NCI-H82 treated with DMSO at 0.1 percent for 48 hours (cell line): ENCODE data around the gene CELA3B.
"Not testable (repeated sequence)": the region's sequence is repeated elsewhere in the genome, so short reads cannot be mapped to it uniquely, and the experiment has no call there.

Experiments used
- DNase-seq: peaks from one replicate; lab custom pipeline; 2025; ENCODE audit not compliant: unreplicated experiment; lab: John Stamatoyannopoulos, UW

The CELA3B gene

DNA sequence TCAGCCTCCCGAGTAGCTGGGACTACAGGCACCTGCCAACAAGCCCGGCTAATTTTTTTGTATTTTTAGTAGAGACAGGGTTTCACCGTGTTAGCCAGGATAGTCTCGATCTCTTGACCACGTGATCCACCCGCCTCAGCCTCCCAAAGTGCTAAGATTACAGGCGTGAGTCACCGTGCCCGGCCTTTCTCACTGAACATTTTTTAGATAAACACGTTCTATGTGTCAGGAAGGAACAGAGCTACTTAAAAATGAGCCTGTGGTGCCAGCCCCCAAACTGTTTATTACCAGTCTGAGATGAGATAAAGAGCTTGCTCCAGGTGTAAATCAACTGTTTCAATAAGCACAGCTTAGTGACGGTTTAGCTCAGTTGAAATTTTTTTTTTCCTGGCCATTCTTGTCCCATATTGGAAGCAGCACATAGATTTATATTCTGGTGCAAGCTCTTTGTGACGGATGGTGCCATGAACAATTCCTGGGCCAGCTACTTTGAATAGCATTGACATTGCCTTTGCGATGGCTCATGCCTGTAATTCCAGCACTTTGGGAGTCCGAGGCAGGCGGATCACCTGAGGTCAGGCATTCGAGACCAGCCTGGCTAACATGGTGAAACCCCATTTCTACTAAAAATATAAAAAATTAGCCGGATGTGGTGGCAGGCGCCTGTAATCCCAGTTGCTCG lies 33.7 kb upstream of the CELA3B start:
- DNase-seq = not testable (repeated sequence)

DNA sequence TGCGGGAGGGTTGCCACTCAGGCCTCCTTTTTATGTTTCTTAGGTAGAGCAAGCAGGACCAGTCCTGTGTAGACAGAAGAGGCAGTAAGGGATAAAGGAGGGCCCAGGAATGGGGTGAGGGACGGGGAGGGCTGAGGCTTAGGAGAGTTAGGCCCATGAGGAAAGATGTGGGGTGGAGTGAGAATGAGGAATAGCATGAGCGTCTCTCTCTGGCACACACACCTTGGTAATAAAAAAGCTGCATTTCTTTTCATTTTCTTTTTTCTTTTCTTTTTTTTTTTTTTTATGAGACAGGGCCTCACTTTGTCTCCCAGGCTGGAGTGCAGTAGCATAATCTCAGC lies 32.1 kb upstream of the CELA3B start:
- no peak for DNase-seq

DNA sequence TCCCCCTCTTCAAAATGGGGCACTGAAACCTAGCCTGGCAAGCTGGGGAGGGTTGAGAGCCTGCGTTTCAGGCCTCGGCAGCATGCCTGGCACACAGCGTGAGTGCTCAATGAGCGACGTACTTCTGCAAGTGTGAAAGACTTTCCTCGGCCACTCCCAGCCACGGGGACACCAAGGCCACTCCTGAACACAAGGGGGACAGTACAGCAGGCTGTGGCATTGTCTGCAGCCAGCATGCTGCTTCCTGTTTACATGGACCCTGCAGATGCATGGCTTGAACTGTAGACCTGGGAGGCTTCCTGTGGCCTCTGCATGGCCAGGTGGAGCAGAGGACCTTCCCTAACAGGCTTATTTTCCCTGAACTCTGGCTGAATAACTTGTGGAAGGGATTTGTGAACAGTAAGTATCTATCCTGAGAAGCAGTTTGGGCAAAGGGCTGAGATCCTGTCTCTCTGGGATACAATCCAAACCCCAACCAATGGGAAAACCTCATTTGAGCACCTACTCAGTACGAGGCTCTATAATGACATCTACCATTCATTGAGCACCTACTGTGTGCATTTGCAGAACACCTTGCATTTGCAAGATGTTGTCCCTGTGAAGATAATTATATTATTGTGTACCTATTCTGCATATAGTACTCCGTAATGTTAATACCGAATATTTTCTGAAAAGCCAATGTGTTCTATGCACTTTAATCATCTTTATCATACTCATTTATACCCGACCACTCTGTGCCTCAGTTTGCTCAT lies 29.8 kb upstream of the CELA3B start:
- no peak for DNase-seq

DNA sequence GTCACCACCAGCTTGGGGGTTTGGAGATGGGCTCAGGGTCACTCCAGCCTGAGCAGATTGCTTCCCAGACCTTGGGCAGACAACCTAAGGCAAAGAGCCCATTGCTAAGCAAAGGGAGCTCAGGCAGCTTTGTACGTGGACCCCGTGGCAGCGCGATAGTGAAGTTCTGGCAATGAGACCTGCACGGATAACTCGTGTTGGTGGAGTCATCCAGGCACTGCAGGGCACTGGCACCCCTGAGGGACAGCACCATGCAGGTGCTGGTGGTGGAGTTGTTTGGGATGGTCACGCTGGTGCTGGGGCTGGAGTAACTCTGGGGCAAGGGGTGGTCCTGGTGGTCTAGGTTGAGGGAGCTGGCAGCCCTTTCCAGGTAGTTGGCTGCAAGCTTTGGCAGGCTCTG lies 26.1 kb upstream of the CELA3B start:
- DNase-seq = no peak

DNA sequence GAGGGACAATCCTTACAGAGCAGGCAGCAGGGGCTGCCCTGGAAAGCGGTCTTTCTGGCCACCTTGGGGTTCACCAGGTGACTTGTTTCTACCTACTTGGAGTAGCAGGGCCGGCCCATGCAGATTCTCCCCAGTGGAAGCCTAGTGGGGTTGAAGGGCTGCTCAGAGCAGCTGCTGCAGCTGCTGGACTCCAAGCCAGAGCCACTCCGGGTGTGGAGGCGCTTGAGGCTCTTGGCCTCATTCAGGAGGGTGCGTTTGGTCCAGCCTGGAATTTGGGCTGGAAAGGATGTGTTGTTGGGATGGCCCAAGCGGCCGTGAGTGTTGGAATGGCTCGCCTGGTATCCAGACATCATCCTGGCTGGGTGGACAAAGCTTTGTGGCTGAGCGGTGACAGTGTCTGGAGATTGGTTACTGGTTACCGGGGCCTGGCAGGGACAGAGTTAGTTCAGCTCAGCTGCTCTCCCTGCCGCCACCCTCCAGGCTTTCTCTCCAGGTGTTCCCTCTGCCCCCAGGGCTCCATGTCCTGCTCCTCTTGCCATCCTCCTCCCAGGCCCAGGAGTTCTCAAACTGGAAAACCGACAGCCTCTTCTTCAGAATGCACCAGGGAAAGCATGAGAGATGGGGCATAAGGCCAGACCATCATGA lies 25.5 kb upstream of the CELA3B start:
- DNase-seq = no peak

DNA sequence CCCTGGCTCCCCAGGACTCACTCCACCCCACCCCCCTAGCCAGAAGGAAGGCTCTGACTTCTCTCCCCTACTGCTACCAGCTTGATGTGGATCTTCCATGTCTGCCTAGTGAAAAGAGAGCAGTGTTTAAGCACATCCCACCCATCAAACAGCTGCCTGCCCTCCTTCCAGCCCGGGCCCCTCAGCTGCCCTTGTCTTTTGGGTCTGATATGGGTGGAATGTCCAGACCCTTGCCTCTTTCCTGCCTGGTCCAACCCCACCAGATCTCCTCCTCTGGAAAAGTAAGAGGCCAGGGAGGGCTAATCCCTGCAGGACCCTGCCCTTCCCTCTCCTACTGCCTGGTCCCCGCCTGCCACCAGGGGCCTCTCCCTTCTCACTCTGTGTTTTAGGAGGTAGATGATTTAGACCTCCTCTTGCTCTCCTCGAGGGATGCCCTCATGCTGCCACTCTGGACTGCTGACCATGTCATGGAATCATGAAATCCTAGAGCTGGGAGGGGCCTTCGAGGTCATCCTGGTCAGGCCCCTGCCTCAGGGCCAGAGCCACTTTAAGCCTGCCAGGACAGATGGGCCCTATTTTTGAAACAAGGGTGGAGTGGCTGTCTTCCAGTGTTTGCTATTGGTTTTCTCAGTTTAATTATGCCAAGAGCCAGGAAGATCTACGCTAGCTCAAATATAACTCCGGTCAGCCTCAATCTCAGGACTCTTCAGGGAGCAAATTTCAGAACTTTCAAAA lies 23.9 kb upstream of the CELA3B start:
- no peak for DNase-seq

DNA sequence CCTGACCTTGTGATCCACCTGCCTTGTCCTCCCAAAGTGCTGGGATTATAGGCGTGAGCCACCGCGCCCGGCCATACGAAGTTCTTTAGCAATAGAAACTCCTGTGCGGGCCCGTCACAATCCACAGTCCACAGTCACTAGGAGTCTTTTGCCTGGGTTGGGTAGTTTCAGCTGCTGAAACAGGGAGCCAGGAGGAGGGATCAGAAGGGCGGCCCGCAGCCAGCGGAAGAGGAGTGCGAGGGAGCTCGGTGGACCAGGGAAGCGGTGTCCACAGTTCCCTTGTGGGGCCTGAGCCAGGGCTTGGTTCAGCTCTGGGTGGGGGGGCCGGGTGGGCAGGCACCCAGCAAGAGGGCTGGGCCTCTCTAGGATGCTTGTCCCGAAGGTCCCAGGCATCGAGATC lies 21.8 kb upstream of the CELA3B start:
- no peak for DNase-seq

DNA sequence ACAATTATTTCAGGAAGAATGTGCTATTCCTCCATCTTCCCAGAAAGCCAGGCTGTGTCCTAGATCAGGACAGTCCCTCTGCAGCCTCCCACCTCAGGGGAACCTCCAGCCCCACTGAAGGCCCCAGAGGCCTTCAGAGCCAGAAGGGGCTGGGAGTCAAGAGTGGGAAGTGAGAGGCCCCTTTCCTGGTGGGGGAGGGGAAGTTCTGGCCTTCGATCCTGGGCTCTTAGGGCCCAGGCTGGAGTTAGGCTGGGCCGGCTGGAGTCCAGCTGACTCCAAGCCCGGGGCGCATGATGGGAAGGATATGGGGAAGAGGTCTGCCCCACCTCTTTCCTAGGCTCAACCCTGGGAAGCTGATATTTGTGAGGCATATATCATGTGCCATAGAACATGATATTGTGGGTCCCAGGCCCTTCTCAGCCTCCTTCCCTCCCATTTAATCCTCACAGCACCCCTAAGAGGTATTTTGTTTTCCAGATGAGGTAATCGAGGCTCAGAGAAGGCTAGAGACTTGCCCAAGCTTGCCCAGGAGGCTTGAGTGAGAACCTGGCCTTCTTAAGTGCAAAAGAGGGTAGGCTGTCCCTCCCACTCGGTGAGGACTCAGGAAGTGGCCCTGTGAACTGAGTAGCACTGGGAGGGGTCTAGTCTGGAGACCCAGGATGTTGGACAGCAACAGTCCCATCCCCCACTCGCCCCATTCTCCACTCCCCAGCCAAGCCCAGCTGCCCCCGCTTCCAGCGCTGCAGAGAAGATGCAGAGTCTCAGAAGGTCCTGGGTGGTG lies 21.1 kb upstream of the CELA3B start:
- no peak for DNase-seq

DNA sequence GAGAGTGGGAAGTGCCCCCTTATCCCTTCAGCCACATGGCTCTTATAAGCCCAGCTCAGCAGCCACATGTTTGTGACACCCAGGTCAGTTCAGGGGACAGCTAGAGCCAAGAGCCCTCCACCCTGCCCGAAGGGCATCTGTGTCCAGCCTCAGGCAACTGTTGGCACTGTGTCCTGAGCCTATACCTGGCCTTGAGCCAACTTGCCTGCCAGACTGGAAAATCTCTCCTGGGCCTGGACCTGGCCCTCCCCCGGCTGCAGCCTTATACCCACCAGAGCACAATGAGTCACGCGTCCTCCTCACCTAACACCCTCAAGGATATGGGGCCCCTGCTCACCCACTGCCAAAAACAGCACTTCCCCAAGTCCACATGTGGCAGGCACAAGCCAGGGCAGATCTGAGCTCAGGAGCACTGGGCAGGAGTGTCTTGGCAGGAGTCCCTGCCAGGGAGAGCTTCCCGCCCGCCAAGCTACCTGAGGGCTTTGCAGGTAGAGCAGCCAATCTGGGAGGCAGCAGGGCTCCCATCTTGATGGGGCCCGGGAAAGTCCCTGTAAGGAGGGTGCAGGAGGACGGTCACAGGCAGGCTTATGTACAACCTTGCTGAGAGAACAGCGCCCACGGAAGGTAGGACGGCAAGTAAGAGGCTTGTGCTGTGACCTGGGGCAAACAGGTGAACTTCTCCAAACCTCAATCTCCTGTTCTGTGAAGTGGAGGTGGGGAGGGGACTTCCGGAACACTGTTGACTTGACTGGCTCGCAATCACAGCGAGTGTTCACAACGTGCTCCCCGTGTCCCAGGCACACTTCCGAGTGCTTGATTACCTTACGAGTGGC lies 19.9 kb upstream of the CELA3B start:
- no peak for DNase-seq

DNA sequence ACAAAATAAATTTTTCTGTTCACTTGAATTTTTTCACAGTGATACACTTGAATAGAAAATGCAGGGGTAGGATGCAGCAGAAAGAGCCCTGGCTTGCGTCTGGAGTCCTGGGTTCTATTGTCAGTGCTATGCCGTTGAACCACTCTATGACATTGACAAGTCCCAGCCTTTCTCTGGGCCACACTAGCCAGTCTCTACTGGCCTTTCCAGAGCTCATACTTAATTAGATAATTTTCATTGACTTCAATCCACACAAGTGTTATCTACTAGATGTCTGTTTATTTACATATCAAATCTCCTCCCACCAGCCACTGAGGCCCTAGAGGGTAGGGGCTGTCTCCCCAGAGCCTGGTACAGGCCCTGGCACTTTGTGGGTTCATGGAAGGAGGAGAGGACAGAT lies 15.5 kb upstream of the CELA3B start:
- DNase-seq = no peak

DNA sequence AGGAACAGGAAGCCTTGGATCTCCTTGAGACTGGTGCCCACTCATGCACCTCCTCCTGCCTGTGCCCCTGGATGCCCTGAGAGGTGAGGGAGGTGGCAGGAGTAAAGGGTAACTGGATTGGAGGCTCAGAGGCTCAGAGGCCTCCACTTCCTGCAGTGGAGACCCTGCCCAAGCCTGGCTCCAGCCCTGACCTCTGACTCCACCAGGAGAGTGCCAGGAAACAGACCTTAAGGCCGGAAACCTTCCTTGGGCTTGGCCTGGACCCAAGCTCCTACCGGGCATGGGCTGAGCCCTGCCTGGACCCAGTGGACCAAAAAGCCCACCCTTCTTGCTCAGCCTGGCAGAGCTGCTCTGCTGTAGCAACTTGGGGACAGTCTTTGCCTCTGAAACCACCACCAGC lies 15.0 kb upstream of the CELA3B start:
- no peak for DNase-seq

DNA sequence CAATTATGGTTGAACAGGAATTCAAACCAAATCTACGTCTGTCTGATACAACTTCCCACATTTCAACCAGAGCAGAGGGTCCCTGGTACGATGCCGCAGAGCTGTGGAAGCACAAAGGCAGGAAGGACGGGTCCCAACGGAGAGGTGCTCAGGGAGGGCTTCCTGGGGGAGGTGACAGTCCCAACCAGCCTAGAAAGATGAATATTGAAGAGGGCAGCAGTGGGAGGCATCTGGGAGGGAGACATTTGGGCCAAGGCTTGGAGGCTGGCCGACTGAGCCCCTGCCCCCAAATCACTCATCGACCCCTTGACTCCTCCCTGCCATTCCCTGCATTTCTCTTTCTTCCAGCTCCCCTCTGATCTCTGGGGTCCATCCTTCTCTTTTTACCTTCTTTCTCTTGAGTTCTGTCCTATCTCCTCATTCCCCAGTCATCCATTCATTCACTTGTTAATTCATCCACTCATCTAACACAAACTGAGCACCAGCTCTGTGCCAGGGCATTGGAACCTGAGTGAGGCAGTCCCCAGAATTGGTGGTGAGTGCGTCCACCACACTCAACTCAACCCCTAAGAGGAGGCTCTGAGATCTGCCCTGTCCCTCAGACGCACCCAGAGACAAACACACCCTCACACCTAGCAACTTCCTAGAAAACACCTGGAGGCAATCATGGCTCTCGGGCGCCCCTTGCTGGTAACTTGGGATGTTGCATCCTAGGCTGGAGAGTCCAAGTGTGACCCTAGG lies 13.2 kb upstream of the CELA3B start:
- peak; percentile 31 for DNase-seq

DNA sequence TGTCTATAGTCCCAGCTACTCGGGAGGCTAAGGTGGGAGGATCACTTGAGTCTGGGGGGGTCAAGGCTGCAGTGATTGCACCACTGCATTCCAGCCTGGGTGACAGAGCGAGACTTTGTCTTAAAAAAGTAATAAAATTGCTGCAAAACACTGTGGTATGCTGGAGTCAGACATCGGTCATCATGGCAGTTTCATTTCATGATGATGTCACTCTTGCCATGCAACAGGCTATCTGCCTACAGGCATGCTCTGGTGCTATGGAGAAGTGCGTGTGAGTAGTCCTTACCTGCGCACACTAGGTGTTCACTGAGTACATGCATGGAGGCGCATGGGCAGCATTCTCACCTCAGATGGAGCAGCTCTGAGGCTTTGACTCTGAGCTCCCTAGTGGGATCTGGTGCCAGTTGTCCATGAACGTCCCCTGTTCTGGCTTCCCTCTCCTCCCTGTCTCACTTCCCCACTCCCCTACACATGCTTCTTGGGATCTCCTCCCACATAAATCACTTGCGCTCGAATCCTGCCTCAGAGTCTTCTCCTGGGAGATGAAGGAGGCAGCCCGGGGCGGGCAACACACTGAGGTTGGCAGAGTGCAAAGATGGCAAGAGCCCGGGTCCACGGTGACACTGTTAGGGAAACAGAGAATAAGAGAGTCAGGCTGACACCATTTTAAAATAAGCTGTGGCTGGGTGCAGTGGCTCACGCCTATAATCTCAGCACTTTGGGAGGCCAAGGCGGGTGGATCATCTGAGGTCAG lies 10.4 kb upstream of the CELA3B start:
- no peak for DNase-seq

DNA sequence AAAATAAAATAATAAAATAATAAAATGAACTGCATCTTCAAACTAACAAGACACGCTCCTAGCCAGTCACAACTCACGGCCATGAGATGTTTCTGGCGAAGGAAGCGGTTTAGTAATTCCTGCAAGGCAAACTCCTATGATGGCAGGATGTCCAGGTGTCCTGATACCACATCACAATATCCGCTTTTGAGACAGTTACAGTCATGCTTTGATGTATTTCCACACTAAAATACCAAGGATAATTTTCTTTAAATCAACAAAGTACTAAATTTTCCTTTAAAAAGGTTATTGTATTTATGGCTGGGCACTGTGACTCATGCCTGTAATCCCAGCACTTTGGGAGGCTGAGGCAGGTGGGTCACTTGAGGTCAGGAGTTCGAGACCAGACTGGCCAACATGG lies 9.6 kb upstream of the CELA3B start:
- not testable (repeated sequence) for DNase-seq

DNA sequence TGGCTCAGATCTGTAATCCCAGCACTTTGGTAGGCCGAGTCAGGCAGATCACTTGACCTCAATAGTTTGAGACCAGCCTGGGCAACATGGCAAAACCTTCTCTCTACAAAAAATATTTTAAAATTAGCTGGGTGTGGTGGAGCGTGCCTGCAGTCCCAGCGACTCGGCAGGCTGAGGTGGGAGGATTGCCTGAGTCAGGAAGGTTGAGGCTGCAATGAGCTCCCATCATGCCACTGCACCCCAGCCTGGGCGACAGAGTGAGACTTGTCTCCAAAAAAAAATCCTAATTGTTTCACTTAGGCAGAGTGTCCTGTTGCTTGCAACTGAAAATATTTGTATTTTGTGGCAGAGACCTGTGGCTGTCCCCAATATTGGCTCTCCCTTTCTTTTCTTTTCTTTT lies 7.8 kb upstream of the CELA3B start:
- not testable (repeated sequence) for DNase-seq

DNA sequence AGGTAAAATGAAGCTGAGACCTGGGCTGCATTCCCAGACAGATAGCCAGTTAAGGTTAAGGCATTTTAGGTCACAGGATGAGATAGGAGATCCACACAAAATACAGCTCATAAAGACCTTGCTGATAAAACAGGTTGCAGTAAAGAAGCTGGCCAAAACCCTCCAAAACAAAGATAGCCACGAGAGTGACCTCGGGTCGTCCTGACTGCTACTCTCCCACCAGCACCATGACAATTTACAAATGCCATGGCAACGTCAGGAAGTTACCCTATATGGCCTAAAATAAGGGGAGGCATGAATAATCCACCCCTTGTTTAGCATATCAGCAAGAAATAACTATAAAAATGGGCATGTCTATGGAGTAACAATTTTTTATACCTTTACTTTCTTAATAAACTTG lies 6.3 kb upstream of the CELA3B start:
- not testable (repeated sequence) for DNase-seq

DNA sequence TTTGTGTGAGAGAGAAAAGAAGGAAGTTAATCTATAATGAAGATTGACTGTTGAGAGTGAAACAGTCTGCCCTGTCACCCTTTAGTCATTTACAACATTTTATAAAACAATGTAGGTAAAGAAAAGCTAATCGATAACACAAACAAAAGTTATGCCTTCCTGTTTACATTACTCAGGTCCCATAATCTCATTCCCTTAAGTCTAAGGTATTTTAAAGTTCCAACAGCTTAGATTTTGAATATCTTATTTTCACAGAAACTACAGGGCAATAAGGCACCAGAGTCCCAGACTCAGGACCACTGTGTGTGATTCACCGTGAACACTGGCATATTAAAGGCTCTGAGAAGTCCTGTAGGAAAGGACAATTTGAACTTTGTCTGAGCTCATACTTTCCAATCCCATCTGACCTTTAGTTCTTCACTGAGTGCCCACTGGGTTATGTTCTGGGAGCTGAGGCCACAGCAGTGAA lies 3.8 kb upstream of the CELA3B start:
- DNase-seq = not testable (repeated sequence)

DNA sequence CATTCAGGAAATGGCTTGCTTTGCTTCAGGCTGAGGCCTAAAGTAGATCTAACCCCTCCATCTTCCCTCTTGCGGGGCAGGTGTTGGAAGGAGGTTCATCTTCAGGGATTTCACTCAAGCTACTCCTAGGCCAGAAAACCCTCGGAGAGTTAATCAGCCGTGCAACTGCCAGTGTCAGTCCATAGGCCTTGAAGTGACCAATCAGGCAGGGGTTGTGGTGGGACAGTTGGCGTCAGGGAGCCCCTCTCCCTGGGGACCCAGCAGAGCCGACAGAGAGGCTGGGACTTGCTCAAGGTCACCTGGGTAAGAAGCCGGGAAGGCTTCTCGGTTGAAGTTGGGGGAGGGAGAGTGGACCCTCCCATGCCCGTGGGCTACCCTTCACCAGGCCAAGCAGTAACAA lies 2.9 kb upstream of the CELA3B start:
- DNase-seq = not testable (repeated sequence)
